ENCODE results near the gene ERN1. TPM values are rescaled to one million over a fixed set of nuclear protein-coding genes. Genes with fewer than 3 reads are reported as not detected.
A peak's percentile ranks its signal among the peaks of the same experiment; 100 is the strongest.

The ERN1 gene
- polyA plus RNA-seq, 3 donors, result 11.0 to 27.5 (median 13.7) TPM

GRCh38 chr17:64022611-64023063, 107.3 kb downstream of the ERN1 start:
- no peak overlapping the region for H2AFZ ChIP-seq (ENCODE audit: insufficient read depth, low read depth, low read length, poor library complexity, severe bottlenecking)
- H3K9me3 Mint-ChIP-seq, result peaks cover 0 to 2% (median 0%) of the 10 kb centered on the region in 7 donors
- DNase-seq, result no peak
- H3K79me2 ChIP-seq (ENCODE audit: insufficient read depth, low read length), result peaks cover 29% of the 10 kb centered on the region
- intact Hi-C loops (cut with micrococcal nuclease), result loop anchor here in 1 of 2 donors (10.0 kb wide), 1 partner anchor 108 kb away; the partner anchor contains the start of genes CSHL1 and GH1
- no peak overlapping the region for H3K4me3 Mint-ChIP-seq
- peaks cover 41 to 48% of the 10 kb centered on the region in 2 donors for H3K4me1 ChIP-seq (ENCODE audit: control insufficient read depth in 1 of 2, insufficient read depth in 2 of 2, low read length in 2 of 2)
- peaks cover 0 to 5% (median 3%) of the 10 kb centered on the region in 3 donors for H3K27me3 Mint-ChIP-seq (ENCODE audit: low read depth in 3 of 3)
- no peaks in the 10 kb centered on the region for H3K27me3 ChIP-seq (ENCODE audit: control insufficient read depth in 2 of 2, insufficient read depth in 2 of 2, low read length in 2 of 2)
- no peak overlapping the region for H3K27ac ChIP-seq (ENCODE audit: low read depth in 1 of 2, low read length in 2 of 2)
- WGBS (ENCODE audit: insufficient coverage), result 71% methylated on average over 5 of the region's 5 CpGs
- H3K4me3 ChIP-seq (replicated peaks in 1 of 3; ENCODE audit: low read depth in 2 of 3, low read length in 3 of 3), result no peak overlapping the region
- no peak overlapping the region for H3K4me2 ChIP-seq (replicated peaks; ENCODE audit: extremely low read depth, low read length, poor library complexity, severe bottlenecking)
- H3K4me1 Mint-ChIP-seq, result peaks cover 48% of the 10 kb centered on the region
- H4K20me1 ChIP-seq (ENCODE audit: insufficient read depth, low read length), result no peaks in the 10 kb centered on the region
- H3K36me3 Mint-ChIP-seq, result no peaks in the 10 kb centered on the region
- H3K36me3 ChIP-seq (replicated peaks in 1 of 2; ENCODE audit: control insufficient read depth in 1 of 2, insufficient read depth in 2 of 2, low read length in 2 of 2), result no peaks in the 10 kb centered on the region
- no peak for TF ChIP-seq CTCF (IDR thresholded peaks at IDR 0.05)
- no peak overlapping the region for H3K9ac ChIP-seq (ENCODE audit: insufficient read depth, low read length, poor library complexity, severe bottlenecking)
- H3K9me3 ChIP-seq (replicated peaks in 1 of 2; ENCODE audit: control insufficient read depth in 1 of 2, insufficient read depth in 1 of 2, low read length in 2 of 2), result no peaks in the 10 kb centered on the region
- H3K27ac Mint-ChIP-seq, result peak overlapping the region in 6 of 7 donors; percentile 47 to 100 (median 82)

GRCh38 chr17:64020056-64020766, 109.7 kb downstream of the ERN1 start, which contains the start of gene ICAM2:
TSS of gene ICAM2 (minus strand) at chr17:64020633. CDS start at chr17:64006691, 13,942 bp downstream.
- Mint-ChIP-seq H3K36me3 (no peaks in the 10 kb centered on the region), H3K4me1 (peaks cover 61% of the 10 kb centered on the region), H3K27ac (peak within 1 kb of the TSS; percentile 98 to 100 (median 99)), H3K27me3 (ENCODE audit: low read depth in 3 of 3) (peaks cover 0 to 3% (median 0%) of the 10 kb centered on the region in 3 donors), H3K9me3 (peaks cover 0 to 2% (median 0%) of the 10 kb centered on the region in 7 donors), H3K4me3 (peak within 1 kb of the TSS; percentile 92 to 99)
- DNase-seq, result peak; percentile 91 to 96 (median 96)
- peak within 1 kb of the TSS; percentile 43 for H2AFZ ChIP-seq (ENCODE audit: insufficient read depth, low read depth, low read length, poor library complexity, severe bottlenecking)
- H3K27ac ChIP-seq (ENCODE audit: low read depth in 1 of 2, low read length in 2 of 2), result peak within 1 kb of the TSS; percentile 97 to 100
- no peak for TF ChIP-seq CTCF (IDR thresholded peaks at IDR 0.05)
- WGBS (ENCODE audit: insufficient coverage), result 0% methylated on average over 11 of the region's 23 CpGs
- H3K27me3 ChIP-seq (ENCODE audit: control insufficient read depth in 2 of 2, insufficient read depth in 2 of 2, low read length in 2 of 2), result no peaks in the 10 kb centered on the region
- peak within 1 kb of the TSS; percentile 83 for H3K4me2 ChIP-seq (replicated peaks; ENCODE audit: extremely low read depth, low read length, poor library complexity, severe bottlenecking)
- H3K9ac ChIP-seq (ENCODE audit: insufficient read depth, low read length, poor library complexity, severe bottlenecking), result peak within 1 kb of the TSS; percentile 88
- no peaks in the 10 kb centered on the region for H3K36me3 ChIP-seq (replicated peaks in 1 of 2; ENCODE audit: control insufficient read depth in 1 of 2, insufficient read depth in 2 of 2, low read length in 2 of 2)
- no peaks in the 10 kb centered on the region for H3K9me3 ChIP-seq (replicated peaks in 1 of 2; ENCODE audit: control insufficient read depth in 1 of 2, insufficient read depth in 1 of 2, low read length in 2 of 2)
- intact Hi-C loops (cut with micrococcal nuclease), result loop anchor here in 1 of 2 donors (10.0 kb wide), 1 partner anchor 105 kb away; the partner anchor contains the start of genes CSHL1 and GH1
- no peaks in the 10 kb centered on the region for H4K20me1 ChIP-seq (ENCODE audit: insufficient read depth, low read length)
- H3K4me3 ChIP-seq (replicated peaks in 1 of 3; ENCODE audit: low read depth in 2 of 3, low read length in 3 of 3), result peak within 1 kb of the TSS; percentile 71 to 83 (median 74)
- H3K79me2 ChIP-seq (ENCODE audit: insufficient read depth, low read length), result peaks cover 53% of the 10 kb centered on the region
- peaks cover 48 to 61% of the 10 kb centered on the region in 2 donors for H3K4me1 ChIP-seq (ENCODE audit: control insufficient read depth in 1 of 2, insufficient read depth in 2 of 2, low read length in 2 of 2)
